MM.1S (cell line): ENCODE data around the gene SLC9A1.

Experiments
- DNase-seq: peaks from one replicate; pipeline ENCODE4 v3.0.0-alpha.2; 2015
- H2AFZ ChIP-seq: fragments of 300-600 bp; sonication (generic); 2 replicates; pipeline ENCODE4 v1.6.0; 2016; ENCODE audit warnings: antibody characterized with exemption, low read length
- H3F3A ChIP-seq: fragments of 300-600 bp; sonication (generic); 2 replicates; pipeline ENCODE4 v1.6.1; 2016; ENCODE audit warnings: mild to moderate bottlenecking, antibody characterized with exemption, low read length, moderate library complexity, mixed read lengths; ENCODE audit not compliant: insufficient read depth
- H3K27ac ChIP-seq: fragments of 300-600 bp; sonication (generic); 2 replicates; pipeline ENCODE4 v1.5.1; 2016; ENCODE audit warnings: mild to moderate bottlenecking, low read length
- H3K27me3 ChIP-seq: fragments of 300-600 bp; sonication (generic); replicated peaks from 2 replicates; pipeline ENCODE4 v1.6.0; 2016; ENCODE audit warnings: low read length; ENCODE audit not compliant: insufficient read depth
- H3K36me3 ChIP-seq: fragments of 300-600 bp; sonication (generic); replicated peaks from 2 replicates; pipeline ENCODE4 v1.6.1; 2016; ENCODE audit warnings: mild to moderate bottlenecking, low read length, mixed read lengths; ENCODE audit not compliant: insufficient read depth
- H3K4me1 ChIP-seq: fragments of 300-600 bp; sonication (generic); 2 replicates; pipeline ENCODE4 v1.6.1; 2016; ENCODE audit warnings: low read length, mixed read lengths
- H3K4me2 ChIP-seq: fragments of 300-600 bp; sonication (generic); 2 replicates; pipeline ENCODE4 v1.6.0; 2016; ENCODE audit warnings: low read depth, low read length
- H3K4me3 ChIP-seq: fragments of 300-600 bp; sonication (generic); 2 replicates; pipeline ENCODE4 v1.5.1; 2016; ENCODE audit warnings: low read length, mixed read lengths
- H3K79me2 ChIP-seq: fragments of 300-600 bp; sonication (generic); 2 replicates; pipeline ENCODE4 v1.6.1; 2016; ENCODE audit warnings: mixed run types, low read length, mixed read lengths
- H3K9ac ChIP-seq: fragments of 300-600 bp; sonication (generic); 2 replicates; pipeline ENCODE4 v1.6.1; 2016; ENCODE audit warnings: low read length, mixed read lengths
- H3K9me2 ChIP-seq: fragments of 300-600 bp; sonication (generic); replicated peaks from 2 replicates; pipeline ENCODE4 v1.6.1; 2016; ENCODE audit warnings: mild to moderate bottlenecking, low read length, mixed read lengths; ENCODE audit not compliant: insufficient read depth
- H3K9me3 ChIP-seq: fragments of 300-600 bp; sonication (generic); replicated peaks from 2 replicates; pipeline ENCODE4 v1.6.1; 2016; ENCODE audit warnings: mild to moderate bottlenecking, low read length, mixed read lengths; ENCODE audit not compliant: insufficient read depth
- H4K20me1 ChIP-seq: fragments of 300-600 bp; sonication (generic); 2 replicates; pipeline ENCODE4 v1.6.1; 2016; ENCODE audit warnings: mild to moderate bottlenecking, low read length, moderate library complexity, mixed read lengths; ENCODE audit not compliant: insufficient read depth
- EZH2 ChIP-seq: fragments of 300-600 bp; sonication (generic); optimal IDR thresholded peaks from 2 replicates; pipeline ENCODE3; 2017; ENCODE audit warnings: low read depth, mild to moderate bottlenecking, antibody characterized with exemption, low read length, mixed read lengths
- EZH2phosphoT487 ChIP-seq: fragments of 300-600 bp; sonication (generic); IDR thresholded peaks from 2 replicates; pipeline ENCODE4 v1.6.1; 2018; ENCODE audit warnings: antibody characterized with exemption, low read length
- TF ChIP-seq, protein P1 (sequence below): fragments of 300-600 bp; sonication (generic); IDR thresholded peaks from 2 replicates; pipeline ENCODE4 v1.5.1; 2016; ENCODE audit warnings: antibody characterized with exemption, low read length, mixed read lengths

The SLC9A1 gene

DNA sequence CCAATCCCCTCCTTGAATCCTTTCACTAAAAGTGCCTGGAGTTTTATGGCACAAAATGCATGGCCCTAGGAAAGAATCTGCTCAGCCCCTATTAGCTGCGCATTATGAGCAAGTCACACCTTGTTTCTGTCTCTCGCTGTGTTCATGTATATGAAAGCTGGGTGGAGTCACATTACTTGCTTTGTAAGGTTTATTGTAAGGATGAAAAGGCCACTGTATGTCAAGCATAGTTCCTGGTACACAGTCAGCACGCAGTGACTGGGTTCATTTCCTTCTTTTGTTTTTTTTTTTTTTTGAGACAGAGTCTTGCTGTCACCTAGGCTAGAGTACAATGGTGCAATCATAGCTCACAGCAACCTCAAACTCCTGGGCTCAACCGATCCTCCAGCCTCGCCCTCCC lies 6.7 kb upstream of the SLC9A1 start:
- Histone ChIP-seq H3K79me2 (no peaks in the 10 kb centered on the region), H3F3A (no peaks in the 10 kb centered on the region), H3K9me2 (no peaks in the 10 kb centered on the region), H3K27me3 (no peaks in the 10 kb centered on the region), H3K9ac (no peak overlapping the region), H3K4me1 (no peaks in the 10 kb centered on the region), H3K9me3 (no peaks in the 10 kb centered on the region), H2AFZ (no peak overlapping the region), H3K4me2 (no peak overlapping the region), H3K4me3 (no peak overlapping the region), H3K36me3 (no peaks in the 10 kb centered on the region), H4K20me1 (no peaks in the 10 kb centered on the region), H3K27ac (no peak overlapping the region)
- TF ChIP-seq EZH2 (no peak), EZH2phosphoT487 (no peak)
- TF ChIP-seq, protein P1, sequence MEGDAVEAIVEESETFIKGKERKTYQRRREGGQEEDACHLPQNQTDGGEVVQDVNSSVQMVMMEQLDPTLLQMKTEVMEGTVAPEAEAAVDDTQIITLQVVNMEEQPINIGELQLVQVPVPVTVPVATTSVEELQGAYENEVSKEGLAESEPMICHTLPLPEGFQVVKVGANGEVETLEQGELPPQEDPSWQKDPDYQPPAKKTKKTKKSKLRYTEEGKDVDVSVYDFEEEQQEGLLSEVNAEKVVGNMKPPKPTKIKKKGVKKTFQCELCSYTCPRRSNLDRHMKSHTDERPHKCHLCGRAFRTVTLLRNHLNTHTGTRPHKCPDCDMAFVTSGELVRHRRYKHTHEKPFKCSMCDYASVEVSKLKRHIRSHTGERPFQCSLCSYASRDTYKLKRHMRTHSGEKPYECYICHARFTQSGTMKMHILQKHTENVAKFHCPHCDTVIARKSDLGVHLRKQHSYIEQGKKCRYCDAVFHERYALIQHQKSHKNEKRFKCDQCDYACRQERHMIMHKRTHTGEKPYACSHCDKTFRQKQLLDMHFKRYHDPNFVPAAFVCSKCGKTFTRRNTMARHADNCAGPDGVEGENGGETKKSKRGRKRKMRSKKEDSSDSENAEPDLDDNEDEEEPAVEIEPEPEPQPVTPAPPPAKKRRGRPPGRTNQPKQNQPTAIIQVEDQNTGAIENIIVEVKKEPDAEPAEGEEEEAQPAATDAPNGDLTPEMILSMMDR = no peak
- DNase-seq = no peak

DNA sequence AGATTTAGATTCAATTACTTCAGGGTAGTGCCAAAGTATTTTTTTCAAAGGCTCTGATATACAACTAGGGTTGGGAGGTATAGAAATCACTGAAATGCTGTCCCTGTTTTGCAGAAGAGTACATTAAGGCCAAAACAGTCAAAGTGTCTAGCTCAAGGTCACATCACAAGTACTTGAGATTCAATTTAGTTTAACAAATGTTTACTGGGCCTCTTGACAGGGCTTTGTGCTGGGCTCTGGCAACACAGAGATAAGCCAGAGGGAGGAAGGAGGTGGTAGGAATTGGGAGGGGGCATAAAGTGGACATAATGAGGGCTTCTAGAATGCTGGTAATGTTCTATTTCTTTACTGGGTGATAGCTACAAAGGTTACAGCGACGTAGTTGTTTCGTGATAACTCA lies 2.3 kb upstream of the SLC9A1 start:
- Histone ChIP-seq H3K27me3 (no peaks in the 10 kb centered on the region), H3K4me1 (no peaks in the 10 kb centered on the region), H3K79me2 (0 out of 2 replicates have a peak, but pooled peaks cover 10% of the 10 kb centered on the region), H3K4me3 (no peak overlapping the region), H3K9me2 (no peaks in the 10 kb centered on the region), H3K4me2 (no peak overlapping the region), H3K9ac (no peak overlapping the region), H4K20me1 (no peaks in the 10 kb centered on the region), H3K36me3 (no peaks in the 10 kb centered on the region), H3K9me3 (no peaks in the 10 kb centered on the region), H3K27ac (no peak overlapping the region), H2AFZ (no peak overlapping the region), H3F3A (no peaks in the 10 kb centered on the region)
- no peak for DNase-seq
- TF ChIP-seq EZH2 = no peak
- TF ChIP-seq, protein P1 = no peak

DNA sequence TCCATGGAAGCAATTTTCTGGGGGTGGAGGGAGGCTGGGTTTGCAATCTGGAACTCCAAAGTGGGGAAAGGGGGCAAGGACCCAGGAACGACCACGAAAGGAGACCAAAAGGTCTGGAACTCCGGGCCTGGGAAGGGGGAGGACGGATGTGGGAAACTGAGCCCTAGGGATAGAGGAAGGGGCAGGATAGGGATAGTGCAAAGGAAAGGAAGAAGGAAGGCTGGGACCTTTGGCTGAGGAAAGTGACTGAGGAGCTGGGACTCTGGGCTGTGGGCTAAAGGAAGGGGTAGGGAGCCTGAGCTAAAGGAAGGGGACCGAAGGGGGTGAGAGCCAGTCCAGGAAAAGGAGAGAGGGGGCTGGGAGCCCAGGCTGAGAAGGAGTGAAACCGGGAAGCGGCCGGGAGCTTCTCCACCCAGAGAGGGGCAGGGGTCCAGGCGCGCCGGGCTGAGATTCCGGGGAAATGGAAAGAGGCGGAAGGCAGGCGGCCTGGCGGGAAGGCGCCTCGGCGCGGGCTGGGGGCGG lies 395 bp downstream of the SLC9A1 start:
- no peaks in the 10 kb centered on the region for H3K4me1 ChIP-seq
- peak overlapping the region; percentile 76 for H2AFZ ChIP-seq
- H3K27ac ChIP-seq = no peak overlapping the region

More for the DNA sequence above, 395 bp downstream of the SLC9A1 start:
- no peak for DNase-seq
- Histone ChIP-seq H3K36me3 (no peaks in the 10 kb centered on the region), H3K4me3 (peak overlapping the region; percentile 69), H3K79me2 (0 out of 2 replicates have a peak, but pooled peaks cover 10% of the 10 kb centered on the region), H3K9me2 (no peaks in the 10 kb centered on the region), H3F3A (no peaks in the 10 kb centered on the region), H3K27me3 (no peaks in the 10 kb centered on the region), H3K9me3 (no peaks in the 10 kb centered on the region), H3K4me2 (peak overlapping the region; percentile 84; the same call in 1 of the 2 replicates), H3K9ac (peak overlapping the region; percentile 68; the same call in 1 of the 2 replicates), H4K20me1 (no peaks in the 10 kb centered on the region)
- TF ChIP-seq, protein P1 = no peak
- no peak for TF ChIP-seq EZH2phosphoT487
- no peak for TF ChIP-seq EZH2
